WTC11 (cell line): ENCODE results near the gene HTR7. TPM values are rescaled to one million over a fixed set of nuclear protein-coding genes. Genes with fewer than 3 reads are reported as not detected.

Source experiments
- ATAC-seq: fragments of 200-7000 bp; cut with Tn5 transposase; 2 replicates; pipeline ENCODE4 v1.10.0; 2021; ENCODE audit warnings: mild to moderate bottlenecking, moderate library complexity
- CTCF ChIA-PET: fragments of 300-600 bp; sonication (Branson Sonifier 250); formaldehyde crosslinking; loops from one replicate; lab custom pipeline; 2021; ENCODE audit warnings: antibody characterized with exemption; lab: Charles Lee
- POLR2A ChIA-PET: fragments of 350-600 bp; sonication (Branson Sonifier 250); formaldehyde crosslinking; loops from one replicate; lab custom pipeline; 2021; ENCODE audit warnings: antibody characterized with exemption; lab: Charles Lee
- DNase-seq: peaks from one replicate; pipeline ENCODE4 v3.0.0; 2021; ENCODE audit warnings: low spot score
- H3K27ac Mint-ChIP-seq: 2 replicates; pipeline ENCODE4 v1.8.0; 2021; ENCODE audit warnings: mixed read lengths
- H3K27me3 Mint-ChIP-seq: 2 replicates; pipeline ENCODE4 v1.8.0; 2021; ENCODE audit warnings: low read depth, mild to moderate bottlenecking, moderate library complexity, mixed read lengths
- H3K36me3 Mint-ChIP-seq: 2 replicates; pipeline ENCODE4 v1.8.0; 2021; ENCODE audit warnings: mixed read lengths
- H3K4me1 Mint-ChIP-seq: 2 replicates; pipeline ENCODE4 v1.8.0; 2022; ENCODE audit warnings: mixed read lengths
- H3K4me3 Mint-ChIP-seq: 2 replicates; pipeline ENCODE4 v1.8.0; 2021; ENCODE audit warnings: mild to moderate bottlenecking, moderate library complexity, mixed read lengths
- H3K9me3 Mint-ChIP-seq: 2 replicates; pipeline ENCODE4 v1.8.0; 2021; ENCODE audit warnings: mixed read lengths
- CREB1 ChIP-seq: sonication (generic); formaldehyde crosslinking; IDR thresholded peaks from 2 replicates; pipeline ENCODE4 v1.8.0; 2023; ENCODE audit warnings: mild to moderate bottlenecking, missing genetic modification reagents
- ESRRA ChIP-seq: sonication (generic); formaldehyde crosslinking; IDR thresholded peaks from 2 replicates; pipeline ENCODE4 v1.8.1; 2022; ENCODE audit warnings: mild to moderate bottlenecking, missing genetic modification reagents, borderline replicate concordance
- ETV6 ChIP-seq: sonication (generic); formaldehyde crosslinking; IDR thresholded peaks from 2 replicates; pipeline ENCODE4 v1.8.1; 2022; ENCODE audit warnings: mild to moderate bottlenecking, missing genetic modification reagents
- FOXJ3 ChIP-seq: sonication (generic); formaldehyde crosslinking; IDR thresholded peaks from 2 replicates; pipeline ENCODE4 v1.9.0; 2021; ENCODE audit warnings: missing genetic modification reagents, mild to moderate bottlenecking, borderline replicate concordance
- FOXK1 ChIP-seq: sonication (generic); formaldehyde crosslinking; IDR thresholded peaks from 2 replicates; pipeline ENCODE4 v1.8.0; 2022; ENCODE audit warnings: mild to moderate bottlenecking, moderate library complexity, missing genetic modification reagents
- JUN ChIP-seq: sonication (generic); formaldehyde crosslinking; IDR thresholded peaks from 2 replicates; pipeline ENCODE4 v1.8.0; 2023; ENCODE audit warnings: mild to moderate bottlenecking, missing genetic modification reagents
- MXD4 ChIP-seq: fragments of 250-450 bp; sonication (Bioruptor Pico); IDR thresholded peaks from 2 replicates; pipeline ENCODE4 v1.8.0; 2021; ENCODE audit warnings: mild to moderate bottlenecking, moderate library complexity, borderline replicate concordance
- RELA ChIP-seq: sonication (generic); formaldehyde crosslinking; IDR thresholded peaks from 2 replicates; pipeline ENCODE4 v1.8.1; 2022; ENCODE audit warnings: missing genetic modification reagents, mild to moderate bottlenecking, borderline replicate concordance
- ZNF423 ChIP-seq: fragments of 250-450 bp; sonication (Bioruptor Pico); IDR thresholded peaks from 2 replicates; pipeline ENCODE4 v2.1.2; 2022; ENCODE audit warnings: mild to moderate bottlenecking, moderate library complexity
- total RNA-seq: library from RNA; stranded (reverse); gene quantifications from 3 replicates; pipeline ENCODE4 v1.2.3, GENCODE V29; 2021
- TF ChIP-seq, protein P1 (sequence below): sonication (generic); formaldehyde crosslinking; IDR thresholded peaks from 2 replicates; pipeline ENCODE4 v1.8.1; 2023; ENCODE audit warnings: mild to moderate bottlenecking, moderate library complexity, missing genetic modification reagents
- TF ChIP-seq, protein P2 (sequence below): sonication (generic); formaldehyde crosslinking; IDR thresholded peaks from 2 replicates; pipeline ENCODE4 v1.8.1; 2022; ENCODE audit warnings: mild to moderate bottlenecking, moderate library complexity, missing genetic modification reagents
- TF ChIP-seq, protein P3 (sequence below): fragments of 250-450 bp; sonication (Bioruptor Pico); IDR thresholded peaks from 2 replicates; pipeline ENCODE4 v2.1.2; 2022; ENCODE audit warnings: mild to moderate bottlenecking, moderate library complexity
- TF ChIP-seq, protein P4 (sequence below): sonication (generic); formaldehyde crosslinking; IDR thresholded peaks from 2 replicates; pipeline ENCODE4 v1.8.0; 2023; ENCODE audit warnings: mild to moderate bottlenecking, missing genetic modification reagents
- TF ChIP-seq, protein P5 (sequence below): sonication (generic); formaldehyde crosslinking; IDR thresholded peaks from 2 replicates; pipeline ENCODE4 v1.8.0; 2022; ENCODE audit warnings: mild to moderate bottlenecking, missing genetic modification reagents
- TF ChIP-seq, protein P6 (sequence below): fragments of 200-600 bp; IDR thresholded peaks from 2 replicates; pipeline ENCODE4 v1.8.0; 2022; ENCODE audit warnings: antibody characterized with exemption

The HTR7 gene
- total RNA-seq, 1 experiment from 2014 or later = 11.2 TPM

DNA sequence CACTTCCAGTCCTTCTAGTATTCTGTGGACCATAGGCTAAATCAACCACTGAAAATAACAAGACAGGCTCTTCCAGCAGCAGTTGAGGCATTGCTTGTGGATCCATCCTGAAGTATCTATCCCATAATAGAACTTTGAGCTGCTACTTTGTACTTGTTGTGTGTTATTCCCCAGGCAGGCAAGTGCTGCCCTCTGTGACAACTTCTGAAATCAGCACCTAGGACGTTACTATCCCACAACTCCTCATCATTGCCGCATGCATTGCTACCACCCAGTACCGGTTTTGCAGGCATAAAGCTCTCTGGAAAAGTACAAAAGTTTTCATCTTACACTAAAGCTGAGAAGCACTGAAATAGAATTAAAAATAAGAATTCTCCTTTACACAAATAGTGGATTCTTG lies 145.3 kb downstream of the HTR7 start:
- H3K9me3 Mint-ChIP-seq = no peaks in the 10 kb centered on the region
- no peaks in the 10 kb centered on the region for H3K27me3 Mint-ChIP-seq
- H3K36me3 Mint-ChIP-seq = no peaks in the 10 kb centered on the region
- TF ChIP-seq, protein P1, sequence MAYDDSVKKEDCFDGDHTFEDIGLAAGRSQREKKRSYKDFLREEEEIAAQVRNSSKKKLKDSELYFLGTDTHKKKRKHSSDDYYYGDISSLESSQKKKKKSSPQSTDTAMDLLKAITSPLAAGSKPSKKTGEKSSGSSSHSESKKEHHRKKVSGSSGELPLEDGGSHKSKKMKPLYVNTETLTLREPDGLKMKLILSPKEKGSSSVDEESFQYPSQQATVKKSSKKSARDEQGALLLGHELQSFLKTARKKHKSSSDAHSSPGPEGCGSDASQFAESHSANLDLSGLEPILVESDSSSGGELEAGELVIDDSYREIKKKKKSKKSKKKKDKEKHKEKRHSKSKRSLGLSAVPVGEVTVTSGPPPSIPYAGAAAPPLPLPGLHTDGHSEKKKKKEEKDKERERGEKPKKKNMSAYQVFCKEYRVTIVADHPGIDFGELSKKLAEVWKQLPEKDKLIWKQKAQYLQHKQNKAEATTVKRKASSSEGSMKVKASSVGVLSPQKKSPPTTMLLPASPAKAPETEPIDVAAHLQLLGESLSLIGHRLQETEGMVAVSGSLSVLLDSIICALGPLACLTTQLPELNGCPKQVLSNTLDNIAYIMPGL (CRISPR knock-in tag) = no peak
- no peak for TF ChIP-seq JUN (CRISPR knock-in tag)
- no peak for TF ChIP-seq RELA (CRISPR knock-in tag)
- TF ChIP-seq, protein P2, sequence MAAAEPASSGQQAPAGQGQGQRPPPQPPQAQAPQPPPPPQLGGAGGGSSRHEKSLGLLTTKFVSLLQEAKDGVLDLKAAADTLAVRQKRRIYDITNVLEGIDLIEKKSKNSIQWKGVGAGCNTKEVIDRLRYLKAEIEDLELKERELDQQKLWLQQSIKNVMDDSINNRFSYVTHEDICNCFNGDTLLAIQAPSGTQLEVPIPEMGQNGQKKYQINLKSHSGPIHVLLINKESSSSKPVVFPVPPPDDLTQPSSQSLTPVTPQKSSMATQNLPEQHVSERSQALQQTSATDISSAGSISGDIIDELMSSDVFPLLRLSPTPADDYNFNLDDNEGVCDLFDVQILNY (CRISPR knock-in tag) = no peak
- TF ChIP-seq, protein P3, sequence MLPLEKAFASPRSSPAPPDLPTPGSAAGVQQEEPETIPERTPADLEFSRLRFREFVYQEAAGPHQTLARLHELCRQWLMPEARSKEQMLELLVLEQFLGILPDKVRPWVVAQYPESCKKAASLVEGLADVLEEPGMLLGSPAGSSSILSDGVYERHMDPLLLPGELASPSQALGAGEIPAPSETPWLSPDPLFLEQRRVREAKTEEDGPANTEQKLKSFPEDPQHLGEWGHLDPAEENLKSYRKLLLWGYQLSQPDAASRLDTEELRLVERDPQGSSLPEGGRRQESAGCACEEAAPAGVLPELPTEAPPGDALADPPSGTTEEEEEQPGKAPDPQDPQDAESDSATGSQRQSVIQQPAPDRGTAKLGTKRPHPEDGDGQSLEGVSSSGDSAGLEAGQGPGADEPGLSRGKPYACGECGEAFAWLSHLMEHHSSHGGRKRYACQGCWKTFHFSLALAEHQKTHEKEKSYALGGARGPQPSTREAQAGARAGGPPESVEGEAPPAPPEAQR = no peak
- TF ChIP-seq ZNF423 = no peak
- TF ChIP-seq, protein P4, sequence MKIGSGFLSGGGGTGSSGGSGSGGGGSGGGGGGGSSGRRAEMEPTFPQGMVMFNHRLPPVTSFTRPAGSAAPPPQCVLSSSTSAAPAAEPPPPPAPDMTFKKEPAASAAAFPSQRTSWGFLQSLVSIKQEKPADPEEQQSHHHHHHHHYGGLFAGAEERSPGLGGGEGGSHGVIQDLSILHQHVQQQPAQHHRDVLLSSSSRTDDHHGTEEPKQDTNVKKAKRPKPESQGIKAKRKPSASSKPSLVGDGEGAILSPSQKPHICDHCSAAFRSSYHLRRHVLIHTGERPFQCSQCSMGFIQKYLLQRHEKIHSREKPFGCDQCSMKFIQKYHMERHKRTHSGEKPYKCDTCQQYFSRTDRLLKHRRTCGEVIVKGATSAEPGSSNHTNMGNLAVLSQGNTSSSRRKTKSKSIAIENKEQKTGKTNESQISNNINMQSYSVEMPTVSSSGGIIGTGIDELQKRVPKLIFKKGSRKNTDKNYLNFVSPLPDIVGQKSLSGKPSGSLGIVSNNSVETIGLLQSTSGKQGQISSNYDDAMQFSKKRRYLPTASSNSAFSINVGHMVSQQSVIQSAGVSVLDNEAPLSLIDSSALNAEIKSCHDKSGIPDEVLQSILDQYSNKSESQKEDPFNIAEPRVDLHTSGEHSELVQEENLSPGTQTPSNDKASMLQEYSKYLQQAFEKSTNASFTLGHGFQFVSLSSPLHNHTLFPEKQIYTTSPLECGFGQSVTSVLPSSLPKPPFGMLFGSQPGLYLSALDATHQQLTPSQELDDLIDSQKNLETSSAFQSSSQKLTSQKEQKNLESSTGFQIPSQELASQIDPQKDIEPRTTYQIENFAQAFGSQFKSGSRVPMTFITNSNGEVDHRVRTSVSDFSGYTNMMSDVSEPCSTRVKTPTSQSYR (CRISPR knock-in tag) = no peak
- peaks cover 13% of the 10 kb centered on the region for H3K4me1 Mint-ChIP-seq
- POLR2A ChIA-PET = no interaction called here
- no peak overlapping the region for H3K27ac Mint-ChIP-seq
- no peak for DNase-seq
- CTCF ChIA-PET = interaction anchor here (0.7 to 1.7 kb wide), 7 partner anchors 11 to 167 kb away, joined by 3 to 7 read pairs (median 4); no protein-coding TSS in a partner anchor
- H3K4me3 Mint-ChIP-seq = no peak overlapping the region
- ATAC-seq = peak; percentile 82

DNA sequence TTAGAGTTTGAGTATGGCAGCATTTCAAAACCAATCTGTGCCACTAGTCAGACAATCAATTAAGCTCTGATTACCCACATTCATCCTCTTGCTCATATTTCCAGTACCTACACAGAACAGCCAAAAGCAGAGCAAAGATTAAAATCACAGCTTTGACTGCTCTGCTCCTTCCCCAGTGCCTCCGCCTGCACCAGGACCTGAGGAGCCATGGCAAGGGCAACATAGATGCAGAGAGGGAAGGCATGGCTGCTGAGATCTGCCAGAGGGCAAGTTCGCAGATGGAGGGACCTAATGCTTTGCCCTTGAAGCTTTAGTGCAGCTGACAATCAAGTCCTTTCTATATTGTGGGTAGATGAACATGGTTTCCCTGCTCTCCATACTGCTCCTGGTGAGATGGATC lies 148.1 kb downstream of the HTR7 start:
- no peak overlapping the region for H3K27ac Mint-ChIP-seq
- peaks cover 4% of the 10 kb centered on the region; the same call in 1 of the 2 replicates for H3K4me1 Mint-ChIP-seq
- DNase-seq (no peak), ATAC-seq (no peak)
- no peaks in the 10 kb centered on the region for H3K27me3 Mint-ChIP-seq
- POLR2A ChIA-PET = no interaction called here
- H3K36me3 Mint-ChIP-seq = no peaks in the 10 kb centered on the region
- no peak for TF ChIP-seq ESRRA (CRISPR knock-in tag)
- TF ChIP-seq ETV6 (CRISPR knock-in tag) = no peak
- no peak for TF ChIP-seq FOXK1 (CRISPR knock-in tag)
- TF ChIP-seq CREB1 (CRISPR knock-in tag) = no peak
- TF ChIP-seq FOXJ3 (CRISPR knock-in tag) = no peak
- TF ChIP-seq, protein P5, sequence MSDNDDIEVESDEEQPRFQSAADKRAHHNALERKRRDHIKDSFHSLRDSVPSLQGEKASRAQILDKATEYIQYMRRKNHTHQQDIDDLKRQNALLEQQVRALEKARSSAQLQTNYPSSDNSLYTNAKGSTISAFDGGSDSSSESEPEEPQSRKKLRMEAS (CRISPR knock-in tag) = no peak
- TF ChIP-seq MXD4 = no peak
- TF ChIP-seq, protein P6, sequence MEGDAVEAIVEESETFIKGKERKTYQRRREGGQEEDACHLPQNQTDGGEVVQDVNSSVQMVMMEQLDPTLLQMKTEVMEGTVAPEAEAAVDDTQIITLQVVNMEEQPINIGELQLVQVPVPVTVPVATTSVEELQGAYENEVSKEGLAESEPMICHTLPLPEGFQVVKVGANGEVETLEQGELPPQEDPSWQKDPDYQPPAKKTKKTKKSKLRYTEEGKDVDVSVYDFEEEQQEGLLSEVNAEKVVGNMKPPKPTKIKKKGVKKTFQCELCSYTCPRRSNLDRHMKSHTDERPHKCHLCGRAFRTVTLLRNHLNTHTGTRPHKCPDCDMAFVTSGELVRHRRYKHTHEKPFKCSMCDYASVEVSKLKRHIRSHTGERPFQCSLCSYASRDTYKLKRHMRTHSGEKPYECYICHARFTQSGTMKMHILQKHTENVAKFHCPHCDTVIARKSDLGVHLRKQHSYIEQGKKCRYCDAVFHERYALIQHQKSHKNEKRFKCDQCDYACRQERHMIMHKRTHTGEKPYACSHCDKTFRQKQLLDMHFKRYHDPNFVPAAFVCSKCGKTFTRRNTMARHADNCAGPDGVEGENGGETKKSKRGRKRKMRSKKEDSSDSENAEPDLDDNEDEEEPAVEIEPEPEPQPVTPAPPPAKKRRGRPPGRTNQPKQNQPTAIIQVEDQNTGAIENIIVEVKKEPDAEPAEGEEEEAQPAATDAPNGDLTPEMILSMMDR = no peak
- TF ChIP-seq RELA (CRISPR knock-in tag) = no peak
- CTCF ChIA-PET = interaction anchor here (0.5 kb wide), 1 partner anchor 260 kb away, joined by 5 read pairs; no protein-coding TSS in a partner anchor
- no peaks in the 10 kb centered on the region for H3K9me3 Mint-ChIP-seq
- H3K4me3 Mint-ChIP-seq = no peak overlapping the region
